Prostate gland (tissue), 2 donors: Measurements from ENCODE around the gene ZNF516. TPM values are rescaled to one million over a fixed set of nuclear protein-coding genes. Genes with fewer than 3 reads are reported as not detected.

Experiments used
- DNase-seq: peaks from one replicate; pipeline ENCODE4 v3.0.0-alpha.2; 2019; ENCODE audit warnings: low spot score
- H3K27ac ChIP-seq, 2 donors: fragments of 200-600 bp; sonication (generic); 2 replicates each; pipeline ENCODE4 v1.5.1; 2017 to 2019
- H3K27me3 ChIP-seq: fragments of 200-600 bp; sonication (generic); replicated peaks from 2 replicates; pipeline ENCODE4 v1.5.1; 2019; ENCODE audit not compliant: insufficient read depth
- H3K36me3 ChIP-seq, 2 donors: fragments of 200-600 bp; sonication (generic); 1 replicate in 1 of 2; 2 replicates in 1 of 2; pipeline versions ENCODE4 v1.5.1 to v1.8.1; 2017 to 2019
- H3K4me1 ChIP-seq: fragments of 200-600 bp; sonication (generic); replicated peaks from 2 replicates; pipeline ENCODE4 v1.5.1; 2019
- H3K4me3 ChIP-seq, 2 donors: fragments of 200-600 bp; sonication (generic); 2 replicates each; pipeline ENCODE4 v1.5.1; 2017 to 2019
- H3K9me3 ChIP-seq: fragments of 200-600 bp; sonication (generic); 2 replicates; pipeline ENCODE4 v1.5.1; 2017
- POLR2A ChIP-seq: fragments of 450-650 bp; IDR thresholded peaks from one replicate; pipeline ENCODE4 v1.6.1; 2016; ENCODE audit warnings: antibody characterized with exemption, mild to moderate bottlenecking
- POLR2AphosphoS5 ChIP-seq: sonication (generic); formaldehyde crosslinking; IDR thresholded peaks from one replicate; pipeline ENCODE4 v1.6.1; 2017; ENCODE audit warnings: antibody characterized with exemption
- WGBS: methylation state at CpG from one replicate; pipeline ENCODE4 v1.1.5; 2018; 5-methylcytosine and 5-hydroxymethylcytosine counted together
- intact Hi-C: fragments of 100-400 bp; cut with DNase I; formaldehyde crosslinking; loops from one replicate; pipeline ENCODE4 v1.14.2; 2022
- total RNA-seq, 2 donors: library from RNA; depleted of rRNA; stranded (reverse); fragments of >200 nt; gene quantifications; one replicate each; pipeline ENCODE4 v1.1.0, GENCODE V29; 2016
- TF ChIP-seq, protein P1 (sequence below), 4 experiments: fragments of 200-600 bp in 2 of 4; fragments of 450-650 bp in 2 of 4; sonication (generic) in 2 of 4; IDR thresholded peaks; 1 replicate in 3 of 4; 2 replicates in 1 of 4; pipeline ENCODE4 v1.5.1; 2016 to 2019; ENCODE audit warnings: antibody characterized with exemption in 4 of 4, mild to moderate bottlenecking in 2 of 4, moderate library complexity in 2 of 4

The ZNF516 gene
- total RNA-seq, 2 donors from 2014 or later = 25.0 to 158 TPM

DNA sequence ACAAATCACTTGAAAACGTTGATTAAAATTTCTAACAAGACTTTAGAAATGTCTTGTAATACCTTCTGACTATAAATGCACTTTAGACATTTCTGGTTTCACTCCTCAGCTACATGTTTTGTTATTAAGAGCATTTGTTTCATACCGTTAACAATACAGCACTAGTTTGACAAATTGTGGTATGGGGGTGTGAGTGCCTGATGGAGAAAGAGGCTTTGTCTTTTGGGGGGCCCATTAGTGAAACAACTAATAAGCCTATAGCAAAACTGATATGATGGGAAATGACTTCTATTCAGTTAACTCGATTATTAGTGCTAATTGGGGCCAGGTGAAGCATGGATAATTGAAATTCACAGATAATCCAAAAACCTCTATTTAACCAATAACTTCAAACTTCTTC is 30.9 kb upstream of the ZNF516 start:
- WGBS = 48% methylated on average over 3 of the region's 3 CpGs
- intact Hi-C loops = loop anchor here (5.0 kb wide), 1 partner anchor 41 kb away; no protein-coding TSS in a partner anchor

DNA sequence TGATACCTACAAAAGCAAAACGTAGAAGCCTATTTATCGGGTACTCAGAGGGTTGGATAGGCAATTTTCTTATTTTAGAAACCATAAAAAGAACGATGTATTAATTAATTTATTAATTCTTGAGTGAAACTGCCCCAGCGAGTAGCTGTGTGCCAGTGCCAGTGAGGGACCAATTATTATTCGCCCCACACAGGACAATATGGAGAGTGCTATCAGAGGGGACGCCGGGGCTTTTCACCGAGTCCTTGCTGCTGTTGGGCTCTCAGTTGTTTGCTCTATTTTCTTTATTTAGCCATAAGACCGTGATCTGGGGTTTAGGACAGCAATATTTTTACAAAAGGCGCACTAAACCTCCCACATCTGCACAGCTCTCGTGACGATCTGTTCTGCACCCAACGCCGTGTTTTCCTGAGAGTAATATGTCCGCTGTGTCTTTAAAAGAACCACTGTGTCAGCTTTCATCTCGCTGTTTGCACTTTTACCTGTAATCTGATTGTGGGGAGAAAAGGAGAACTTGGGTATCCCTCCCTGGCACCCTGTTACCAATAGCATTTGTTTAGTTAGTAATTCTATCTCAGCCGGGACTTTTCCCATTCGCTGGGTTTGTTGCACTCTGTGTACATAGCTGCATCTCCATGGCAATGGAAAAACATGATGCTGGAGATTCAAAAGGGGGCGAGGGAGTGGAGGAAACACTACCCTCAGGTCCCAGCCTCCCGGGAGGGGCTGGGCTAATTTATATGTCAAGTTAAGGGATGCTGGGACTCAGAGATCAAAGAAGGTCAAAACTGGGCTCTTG is 30.1 kb upstream of the ZNF516 start:
- intact Hi-C loops = loop anchor here (5.0 kb wide), 1 partner anchor 42 kb away; no protein-coding TSS in a partner anchor
- peak; percentile 24 for TF ChIP-seq POLR2AphosphoS5
- TF ChIP-seq, protein P1, sequence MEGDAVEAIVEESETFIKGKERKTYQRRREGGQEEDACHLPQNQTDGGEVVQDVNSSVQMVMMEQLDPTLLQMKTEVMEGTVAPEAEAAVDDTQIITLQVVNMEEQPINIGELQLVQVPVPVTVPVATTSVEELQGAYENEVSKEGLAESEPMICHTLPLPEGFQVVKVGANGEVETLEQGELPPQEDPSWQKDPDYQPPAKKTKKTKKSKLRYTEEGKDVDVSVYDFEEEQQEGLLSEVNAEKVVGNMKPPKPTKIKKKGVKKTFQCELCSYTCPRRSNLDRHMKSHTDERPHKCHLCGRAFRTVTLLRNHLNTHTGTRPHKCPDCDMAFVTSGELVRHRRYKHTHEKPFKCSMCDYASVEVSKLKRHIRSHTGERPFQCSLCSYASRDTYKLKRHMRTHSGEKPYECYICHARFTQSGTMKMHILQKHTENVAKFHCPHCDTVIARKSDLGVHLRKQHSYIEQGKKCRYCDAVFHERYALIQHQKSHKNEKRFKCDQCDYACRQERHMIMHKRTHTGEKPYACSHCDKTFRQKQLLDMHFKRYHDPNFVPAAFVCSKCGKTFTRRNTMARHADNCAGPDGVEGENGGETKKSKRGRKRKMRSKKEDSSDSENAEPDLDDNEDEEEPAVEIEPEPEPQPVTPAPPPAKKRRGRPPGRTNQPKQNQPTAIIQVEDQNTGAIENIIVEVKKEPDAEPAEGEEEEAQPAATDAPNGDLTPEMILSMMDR (IDR thresholded peaks at IDR 0.05) = no peak
- H3K4me3 ChIP-seq = peak overlapping the region; percentile 15 to 18
- 14% methylated on average over 20 of the region's 20 CpGs for WGBS
- no peaks in the 10 kb centered on the region for H3K9me3 ChIP-seq
- H3K27ac ChIP-seq = peak overlapping the region; percentile 38 to 58
- no peaks in the 10 kb centered on the region for H3K4me1 ChIP-seq
- H3K27me3 ChIP-seq = no peaks in the 10 kb centered on the region
- no peak for DNase-seq
- no peaks in the 10 kb centered on the region for H3K36me3 ChIP-seq

More for the DNA sequence above, 30.9 kb upstream of the ZNF516 start:
- H3K4me1 ChIP-seq = no peaks in the 10 kb centered on the region
- TF ChIP-seq, protein P1 (IDR thresholded peaks at IDR 0.05) = no peak
- TF ChIP-seq POLR2A (no peak), POLR2AphosphoS5 (no peak)
- no peaks in the 10 kb centered on the region for H3K9me3 ChIP-seq
- no peaks in the 10 kb centered on the region for H3K27me3 ChIP-seq
- peak overlapping the region; percentile 38 to 58 for H3K27ac ChIP-seq
- no peak for DNase-seq
- H3K4me3 ChIP-seq = no peak overlapping the region
- H3K36me3 ChIP-seq = no peaks in the 10 kb centered on the region

DNA sequence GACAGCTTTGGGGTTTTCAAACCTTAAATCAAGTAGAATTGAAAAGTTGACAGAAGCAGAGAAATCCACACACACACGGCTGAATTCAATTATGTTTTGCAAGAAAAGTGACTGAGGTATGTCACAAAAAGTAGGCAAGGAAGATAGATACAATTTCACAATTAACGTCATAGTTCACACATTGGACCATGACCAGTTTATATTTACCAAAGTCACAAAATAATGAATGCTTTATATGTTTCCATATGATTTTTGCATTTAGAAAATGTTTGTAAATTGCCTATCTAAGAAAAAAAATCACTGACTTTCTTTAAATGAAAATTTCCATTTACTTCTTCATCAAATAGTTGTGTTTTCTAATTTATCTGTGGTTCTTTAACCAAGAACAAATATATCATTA is 29.4 kb upstream of the ZNF516 start:
- no peak for DNase-seq

DNA sequence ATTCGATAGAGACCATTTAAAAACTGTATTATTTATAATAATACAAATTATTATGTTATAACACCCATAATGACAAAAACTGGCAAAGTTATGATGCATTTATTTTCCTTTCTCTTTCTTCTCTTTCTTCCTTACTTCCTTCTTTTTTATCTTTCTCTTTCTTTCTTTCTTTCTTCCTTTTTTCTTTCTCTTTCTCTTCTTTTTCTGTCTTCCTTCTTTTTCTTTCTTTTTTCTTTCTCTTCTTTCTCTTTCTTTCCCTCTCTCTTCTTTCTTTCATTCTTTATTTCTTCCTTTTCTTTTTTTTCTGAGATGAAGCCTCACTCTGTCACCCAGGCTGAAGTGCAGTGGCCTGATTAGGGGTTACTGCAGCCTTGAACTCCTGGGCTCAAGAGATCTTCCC is 27.5 kb upstream of the ZNF516 start:
- no peak for DNase-seq
- no peak overlapping the region for H3K27ac ChIP-seq
- H3K4me3 ChIP-seq = no peak overlapping the region
- intact Hi-C loops = no loop called here
- no peaks in the 10 kb centered on the region for H3K9me3 ChIP-seq
- TF ChIP-seq, protein P1 (IDR thresholded peaks at IDR 0.05) = no peak
- TF ChIP-seq POLR2AphosphoS5 (no peak), POLR2A (no peak)
- no peaks in the 10 kb centered on the region for H3K36me3 ChIP-seq
- 84% methylated on average over 1 of the region's 1 CpG for WGBS
- H3K27me3 ChIP-seq = no peaks in the 10 kb centered on the region
- no peaks in the 10 kb centered on the region for H3K4me1 ChIP-seq

More for the DNA sequence above, 29.4 kb upstream of the ZNF516 start:
- no peaks in the 10 kb centered on the region for H3K4me1 ChIP-seq
- H3K27me3 ChIP-seq = no peaks in the 10 kb centered on the region
- peak overlapping the region; percentile 38 to 58 for H3K27ac ChIP-seq
- H3K4me3 ChIP-seq = no peak overlapping the region
- intact Hi-C loops = no loop called here
- no peaks in the 10 kb centered on the region for H3K36me3 ChIP-seq
- H3K9me3 ChIP-seq = no peaks in the 10 kb centered on the region
- TF ChIP-seq POLR2AphosphoS5 (no peak), POLR2A (no peak)
- TF ChIP-seq, protein P1 (IDR thresholded peaks at IDR 0.05) = no peak
- WGBS = 79% methylated on average over 2 of the region's 2 CpGs

DNA sequence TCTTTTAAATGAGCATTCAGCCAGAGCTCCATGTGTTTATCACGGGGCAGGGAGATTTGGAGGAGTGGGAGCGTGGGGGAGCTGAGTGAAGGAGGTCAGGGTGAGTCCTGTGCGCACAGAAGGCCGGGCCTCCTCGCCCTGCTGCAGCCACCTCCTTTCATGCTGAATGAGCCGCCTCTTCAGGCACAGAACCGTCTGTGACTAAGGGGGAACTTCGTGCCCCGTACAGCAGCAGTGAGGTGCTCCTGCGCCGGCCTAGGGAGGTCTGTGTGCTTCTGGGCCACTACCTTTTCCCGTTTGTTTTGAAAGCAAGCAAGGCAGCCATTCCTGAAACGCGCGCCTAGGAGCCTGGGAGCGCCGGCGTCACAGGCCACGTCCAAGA is 27.1 kb upstream of the ZNF516 start:
- Histone ChIP-seq H3K9me3 (no peaks in the 10 kb centered on the region), H3K27ac (no peak overlapping the region), H3K27me3 (no peaks in the 10 kb centered on the region), H3K4me1 (no peaks in the 10 kb centered on the region), H3K4me3 (no peak overlapping the region), H3K36me3 (no peaks in the 10 kb centered on the region)
- intact Hi-C loops = no loop called here
- WGBS = 82% methylated on average over 19 of the region's 19 CpGs
- TF ChIP-seq POLR2AphosphoS5 (no peak), POLR2A (no peak)
- TF ChIP-seq, protein P1 (IDR thresholded peaks at IDR 0.05) = no peak
- no peak for DNase-seq
